Spleen (tissue), 11 donors: ENCODE data around the gene TMEM43. TPM values are rescaled to one million over a fixed set of nuclear protein-coding genes. Genes with fewer than 3 reads are reported as not detected.

Experiments
- DNase-seq: peaks from one replicate; pipeline ENCODE4 v3.0.0-alpha.2; 2020
- H3K27ac ChIP-seq, 8 donors: fragments of 200-600 bp; sonication (generic) in 7 of 8; 1 replicate in 4 of 8; 2 replicates in 4 of 8; pipeline versions ENCODE4 v1.5.0 to v1.8.0; 2016 to 2021; ENCODE audit warnings: inconsistent platforms in 4 of 8, mild to moderate bottlenecking in 4 of 8, moderate library complexity in 1 of 8
- H3K27me3 ChIP-seq, 7 donors: fragments of 200-600 bp; sonication (generic) in 6 of 7; replicated peaks in 1 of 7; 1 replicate in 4 of 7; 2 replicates in 3 of 7; pipeline versions ENCODE4 v1.5.0 to v1.8.0; 2016 to 2021; ENCODE audit warnings: inconsistent platforms in 3 of 7, mild to moderate bottlenecking in 1 of 7
- H3K36me3 ChIP-seq, 6 donors: fragments of 200-600 bp; sonication (generic) in 5 of 6; 1 replicate in 4 of 6; 2 replicates in 2 of 6; pipeline versions ENCODE4 v1.5.0 to v1.8.0; 2016 to 2021; ENCODE audit warnings: inconsistent platforms in 2 of 6
- H3K4me1 ChIP-seq, 6 donors: fragments of 200-600 bp; sonication (generic) in 5 of 6; 1 replicate in 3 of 6; 2 replicates in 3 of 6; pipeline versions ENCODE4 v1.5.0 to v1.8.0; 2016 to 2021; ENCODE audit warnings: inconsistent platforms in 3 of 6
- H3K4me3 ChIP-seq, 8 donors: fragments of 200-600 bp; sonication (generic) in 7 of 8; 1 replicate in 4 of 8; 2 replicates in 4 of 8; pipeline versions ENCODE4 v1.5.0 to v1.8.0; 2016 to 2021; ENCODE audit warnings: inconsistent platforms in 4 of 8, mild to moderate bottlenecking in 4 of 8, moderate library complexity in 2 of 8
- H3K9me3 ChIP-seq, 8 donors: fragments of 200-600 bp; sonication (generic) in 7 of 8; 1 replicate in 4 of 8; 2 replicates in 4 of 8; pipeline versions ENCODE4 v1.5.0 to v1.8.0; 2016 to 2021; ENCODE audit warnings: inconsistent platforms in 4 of 8
- CTCF ChIP-seq, 11 experiments: fragments of 200-600 bp in 7 of 11; fragments of 450-650 bp in 4 of 11; sonication (generic) in 4 of 11; IDR thresholded peaks in 8 of 11; conservative IDR thresholded peaks in 3 of 11; 1 replicate in 7 of 11; 2 replicates in 4 of 11; pipeline versions ENCODE4 v1.4.0 to v1.8.0; 2016 to 2021; ENCODE audit warnings: antibody characterized with exemption in 11 of 11, inconsistent platforms in 4 of 11, mild to moderate bottlenecking in 1 of 11
- POLR2A ChIP-seq, 3 donors: fragments of 450-650 bp; IDR thresholded peaks; one replicate each; pipeline ENCODE4 v1.5.1; 2017; ENCODE audit warnings: antibody characterized with exemption in 3 of 3, mild to moderate bottlenecking in 1 of 3
- POLR2AphosphoS5 ChIP-seq, 3 donors: sonication (generic); formaldehyde crosslinking; IDR thresholded peaks; one replicate each; pipeline ENCODE4 v1.5.1; 2017; ENCODE audit warnings: antibody characterized with exemption in 3 of 3
- WGBS, 5 donors: extraction: QIAGEN DNeasy Blood & Tissue Kit in 3 of 5; methylation state at CpG; one replicate each; pipeline versions ENCODE4 v1.1.5 to v1.1.7; 2013 to 2018; 5-methylcytosine and 5-hydroxymethylcytosine counted together
- intact Hi-C: fragments of 100-400 bp; cut with DNase I; formaldehyde crosslinking; loops from one replicate; pipeline ENCODE4 v1.15.0; 2023; ENCODE audit warnings: low total_unique reads
- polyA plus RNA-seq, 3 donors: library from polyadenylated mRNA; stranded (reverse); fragments of 200-250 nt; gene quantifications; one replicate each; pipeline ENCODE4 v1.2.1, GENCODE V29; 2013
- total RNA-seq, 7 donors: library from RNA; depleted of rRNA in 3 of 7; stranded (reverse); fragments of >200 nt in 3 of 7; fragmentation: NEBNext Ultra II Directional in 4 of 7; extraction: Animal tissue kit (Norgen Biotek cat#: 25700) in 4 of 7; gene quantifications; one replicate each; pipeline versions ENCODE4 v1.1.0 to v1.2.1, GENCODE V29; 2016 to 2021
- donor health status: healthy with polysubstance abuse.
- donor health status: DM: no; HTN: no; CAD: no; lungs with moderate emphysema.
- donor health status: DM: no; HTN: no; CAD: no.
- donor health status: Bipolar disorder and iron deficiency.
- donor health status: healthy.
- donor health status: DM: no; HTN: no; CAD: no.
- donor health status: DM: yes; HTN: yes; CAD: no.

The TMEM43 gene
- total and polyA plus RNA-seq, 10 donors: 18.7 to 64.2 (median 44.5) TPM

- Histone ChIP-seq H3K4me3 (peak within 1 kb of the TSS; percentile 62 to 90 (median 74)), H3K27ac (peak within 1 kb of the TSS; percentile 95 to 99 (median 98)), H3K4me1 (peaks cover 36 to 91% (median 60%) of the 10 kb centered on the region in 6 donors), H3K9me3 (no peaks in the 10 kb centered on the region), H3K36me3 (peaks cover 0 to 27% (median 19%) of the 10 kb centered on the region in 6 donors), H3K27me3 (no peaks in the 10 kb centered on the region)
- TF ChIP-seq POLR2A (IDR thresholded peaks at IDR 0.05) (peak; percentile 70 to 94 (median 80)), POLR2AphosphoS5 (IDR thresholded peaks at IDR 0.05) (peak; percentile 99 to 100 (median 99)), CTCF (IDR thresholded peaks at IDR 0.05 in 8 of 11, conservative IDR thresholded peaks at IDR 0.05 in 3 of 11) (peak in 5 of 11 experiments; percentile 15 to 48 (median 24))
- intact Hi-C loops: loop anchor here (5.0 kb wide), 1 partner anchor 56 kb away; the partner anchor contains the start of gene CHCHD4
- 0 to 1% (median 0%) methylated on average over 61 to 78 of the region's 78 CpGs for WGBS, 5 donors
- DNase-seq: peak; percentile 99
Measured at GRCh38 chr3:14178247-14179113, 53.6 kb downstream of the TMEM43 start, which contains the start of the genes LSM3 and XPC. TSS of gene LSM3 (plus strand) at chr3:14178817. CDS start at chr3:14178861, 44 bp downstream. TSS of gene XPC (minus strand) at chr3:14178601. CDS start at chr3:14178568, 33 bp downstream.

GRCh38 chr3:14179114-14179465 lies 54.2 kb downstream of the TMEM43 start:
- WGBS, 5 donors: 4 to 10% (median 6%) methylated on average over 3 of the region's 3 CpGs

GRCh38 chr3:14179795-14180194 lies 54.9 kb downstream of the TMEM43 start:
- Histone ChIP-seq H3K27ac (no peak overlapping the region), H3K9me3 (no peaks in the 10 kb centered on the region), H3K4me3 (peak overlapping the region in 3 of 8 donors; percentile 68 to 90 (median 70)), H3K4me1 (peaks cover 34 to 86% (median 52%) of the 10 kb centered on the region in 6 donors), H3K27me3 (no peaks in the 10 kb centered on the region), H3K36me3 (peaks cover 0 to 39% (median 30%) of the 10 kb centered on the region in 6 donors)
- DNase-seq: no peak
- TF ChIP-seq POLR2AphosphoS5 (IDR thresholded peaks at IDR 0.05) (no peak), POLR2A (IDR thresholded peaks at IDR 0.05) (no peak), CTCF (IDR thresholded peaks at IDR 0.05 in 8 of 11, conservative IDR thresholded peaks at IDR 0.05 in 3 of 11) (no peak)
- intact Hi-C loops: loop anchor here (5.0 kb wide), 1 partner anchor 57 kb away; the partner anchor contains the start of gene CHCHD4
- WGBS, 5 donors: 89 to 99% (median 97%) methylated on average over 1 of the region's 1 CpG

More at GRCh38 chr3:14179114-14179465, 54.2 kb downstream of the TMEM43 start:
- H3K27ac ChIP-seq: peak overlapping the region; percentile 95 to 99 (median 98)
- H3K9me3 ChIP-seq: no peaks in the 10 kb centered on the region
- intact Hi-C loops: loop anchor here (5.0 kb wide), 1 partner anchor 57 kb away; the partner anchor contains the start of gene CHCHD4
- peak overlapping the region; percentile 62 to 90 (median 74) for H3K4me3 ChIP-seq
- no peak for DNase-seq
- peaks cover 0 to 33% (median 25%) of the 10 kb centered on the region in 6 donors for H3K36me3 ChIP-seq
- H3K27me3 ChIP-seq: no peaks in the 10 kb centered on the region
- H3K4me1 ChIP-seq: peaks cover 36 to 91% (median 57%) of the 10 kb centered on the region in 6 donors
- no peak for TF ChIP-seq POLR2A (IDR thresholded peaks at IDR 0.05)
- TF ChIP-seq CTCF (IDR thresholded peaks at IDR 0.05 in 8 of 11, conservative IDR thresholded peaks at IDR 0.05 in 3 of 11): no peak
- no peak for TF ChIP-seq POLR2AphosphoS5 (IDR thresholded peaks at IDR 0.05)

GRCh38 chr3:14181253-14181652 lies 56.4 kb downstream of the TMEM43 start:
- H3K27ac ChIP-seq: no peak overlapping the region
- no peak overlapping the region for H3K4me3 ChIP-seq
- peaks cover 0 to 54% (median 42%) of the 10 kb centered on the region in 6 donors for H3K36me3 ChIP-seq
- peaks cover 19 to 71% (median 37%) of the 10 kb centered on the region in 6 donors for H3K4me1 ChIP-seq
- no peaks in the 10 kb centered on the region for H3K9me3 ChIP-seq
- intact Hi-C loops: no loop called here
- no peaks in the 10 kb centered on the region for H3K27me3 ChIP-seq
- TF ChIP-seq CTCF (IDR thresholded peaks at IDR 0.05 in 8 of 11, conservative IDR thresholded peaks at IDR 0.05 in 3 of 11): no peak
- TF ChIP-seq POLR2A (IDR thresholded peaks at IDR 0.05): no peak
- no peak for TF ChIP-seq POLR2AphosphoS5 (IDR thresholded peaks at IDR 0.05)
- 96 to 100% (median 97%) methylated on average over 3 of the region's 3 CpGs for WGBS, 5 donors
- DNase-seq: no peak
